HTERT RPE-1 (cell line): ENCODE measurements around the gene PSMA1.
"Not testable (repeated sequence)": the region's sequence is repeated elsewhere in the genome, so short reads cannot be mapped to it uniquely, and the experiment has no call there.

Source experiments
- in situ Hi-C: fragments of 300-500 bp; cut with MboI; formaldehyde crosslinking; loops from 4 replicates; pipeline ENCODE4 v1.14.3; 2020; ENCODE audit warnings: low sequenced_read_pairs

Gene PSMA1

GRCh38 chr11:14535166-14535565 lies 15.0 kb upstream of the PSMA1 start:
- in situ Hi-C loops: not testable (repeated sequence)

- in situ Hi-C loops: no loop called here
Observed at GRCh38 chr11:14529951-14530350, 9.8 kb upstream of the PSMA1 start.

GRCh38 chr11:14529321-14529720 lies 9.1 kb upstream of the PSMA1 start:
- in situ Hi-C loops: no loop called here

GRCh38 chr11:14522801-14523200 lies 2.6 kb upstream of the PSMA1 start:
- in situ Hi-C loops: no loop called here

DNA sequence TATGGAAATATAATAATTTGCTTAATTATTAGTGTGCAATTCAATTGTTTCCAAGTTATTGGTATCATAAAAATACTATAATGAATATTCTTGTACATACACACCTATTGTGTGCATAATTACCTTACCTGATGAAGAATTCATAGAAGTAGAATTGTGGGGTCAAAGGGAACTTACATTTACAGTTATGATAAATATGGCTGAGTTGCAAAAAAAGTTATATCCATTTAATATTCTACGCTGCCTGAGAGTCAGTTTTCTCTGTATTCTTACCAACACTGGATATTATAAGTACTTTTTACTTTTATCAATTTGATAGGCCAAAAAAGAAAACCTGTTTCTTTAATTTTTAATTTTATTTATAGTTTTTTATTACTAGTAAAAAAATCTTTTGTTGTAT lies 2.1 kb upstream of the PSMA1 start:
- in situ Hi-C loops: no loop called here

DNA sequence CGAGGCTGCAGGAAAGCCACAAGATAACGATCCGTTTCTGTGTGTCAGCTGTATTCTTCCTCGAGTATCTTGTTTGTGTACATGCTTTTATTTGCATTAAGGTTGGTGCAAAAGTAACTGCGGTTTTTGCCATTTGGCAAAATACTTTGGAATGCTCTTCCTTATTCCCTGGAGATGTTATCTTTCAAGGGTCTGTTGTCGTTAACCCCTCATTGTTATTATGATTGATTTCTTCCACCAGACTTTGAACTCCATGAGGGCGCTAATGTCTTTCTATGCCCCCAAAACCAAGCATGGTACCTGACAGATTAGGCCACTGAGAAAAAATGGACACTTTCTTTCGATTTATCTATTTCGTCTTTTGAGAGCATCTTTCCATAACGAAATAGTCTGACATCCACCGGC lies 563 bp upstream of the PSMA1 start:
- in situ Hi-C loops: no loop called here

GRCh38 chr11:14519597-14519916 lies 629 bp downstream of the PSMA1 start:
- in situ Hi-C loops: no loop called here

DNA sequence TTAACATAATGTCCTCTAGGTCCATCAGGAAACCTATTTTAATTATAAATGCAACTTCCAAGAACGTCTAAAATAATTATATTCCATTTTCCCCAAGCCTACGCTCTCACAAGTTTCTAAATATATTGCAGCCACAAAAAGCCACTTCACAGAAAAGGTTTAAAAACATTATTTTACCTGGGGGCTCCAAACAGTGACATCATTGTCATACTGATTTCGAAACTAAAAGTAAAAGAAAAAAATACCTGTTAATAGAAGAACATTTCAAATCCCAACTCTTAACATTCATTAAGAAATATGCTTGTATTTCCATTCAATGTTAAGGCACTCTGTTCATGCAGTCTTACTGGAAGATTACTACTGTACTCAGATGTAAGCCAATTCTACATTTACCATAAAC lies 1.4 kb downstream of the PSMA1 start:
- in situ Hi-C loops: no loop called here

DNA sequence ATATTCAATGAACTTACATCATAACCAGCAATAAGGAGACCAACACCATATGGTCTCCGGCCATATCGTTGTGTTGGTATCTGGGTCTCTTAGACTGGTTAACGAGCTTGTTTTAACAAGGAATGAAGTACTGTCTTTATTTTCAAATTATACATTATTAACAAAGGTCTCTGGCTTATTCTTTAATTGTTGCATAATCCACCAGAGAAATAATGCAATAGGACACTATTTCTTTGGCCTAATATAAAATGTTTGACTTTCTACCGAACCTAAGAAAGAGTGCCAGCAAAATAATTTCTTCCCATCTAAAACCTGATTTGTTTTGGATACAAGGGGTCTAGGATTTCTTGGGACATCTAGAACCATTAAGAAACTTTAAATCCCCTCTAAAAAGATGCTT lies 6.4 kb downstream of the PSMA1 start:
- in situ Hi-C loops: no loop called here

- in situ Hi-C loops: no loop called here
Observed at GRCh38 chr11:14506532-14506931, 13.7 kb downstream of the PSMA1 start.

GRCh38 chr11:14503023-14503422 lies 17.2 kb downstream of the PSMA1 start:
- in situ Hi-C loops: no loop called here

GRCh38 chr11:14502039-14502438 lies 18.1 kb downstream of the PSMA1 start:
- in situ Hi-C loops: no loop called here

DNA sequence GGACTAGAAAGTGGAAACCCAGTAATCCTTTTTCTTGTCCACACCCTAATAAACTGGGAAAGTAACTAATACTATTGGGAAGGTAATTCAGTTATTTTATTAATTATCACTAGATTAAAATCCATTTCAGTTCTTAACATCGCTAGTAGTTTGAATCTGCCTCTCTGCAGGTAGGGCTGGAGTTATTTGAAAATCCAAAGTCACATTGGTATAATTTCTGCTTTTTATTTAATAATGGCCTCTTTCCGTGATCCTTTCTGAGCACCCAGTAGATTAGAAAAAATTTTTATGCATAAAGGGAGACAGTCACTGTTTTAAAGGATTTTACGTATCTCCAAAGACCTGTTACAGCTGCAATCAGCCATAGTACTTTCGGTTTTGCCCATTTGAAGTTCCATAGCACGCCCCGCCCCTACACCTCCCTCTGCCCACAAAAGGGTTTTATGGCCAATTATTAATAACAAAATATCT lies 20.0 kb downstream of the PSMA1 start:
- in situ Hi-C loops: no loop called here

GRCh38 chr11:14499560-14500180 lies 20.5 kb downstream of the PSMA1 start, which contains the start of gene COPB1:
TSS of gene COPB1 (minus strand) at chr11:14499811. CDS start at chr11:14498928, 883 bp downstream.
- in situ Hi-C loops: no loop called here

DNA sequence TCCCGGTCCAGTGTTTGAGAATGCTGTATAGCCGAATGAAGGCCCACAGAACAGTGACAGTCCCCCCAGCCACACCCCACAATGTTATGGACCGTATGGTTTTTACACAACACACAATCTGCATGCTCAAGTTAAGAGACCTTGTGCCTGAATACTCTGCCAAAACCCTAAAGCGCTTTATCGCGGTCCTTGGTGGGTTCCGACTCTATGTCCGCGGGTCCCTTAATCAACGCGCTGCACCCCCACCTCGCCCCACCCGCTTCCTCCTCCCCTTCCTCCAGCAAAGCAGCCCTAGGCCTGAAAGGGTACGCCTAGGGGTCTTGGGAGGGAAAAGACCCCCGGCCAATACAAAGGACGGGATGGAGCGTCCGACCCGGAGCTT lies 21.0 kb downstream of the PSMA1 start:
- in situ Hi-C loops: no loop called here

DNA sequence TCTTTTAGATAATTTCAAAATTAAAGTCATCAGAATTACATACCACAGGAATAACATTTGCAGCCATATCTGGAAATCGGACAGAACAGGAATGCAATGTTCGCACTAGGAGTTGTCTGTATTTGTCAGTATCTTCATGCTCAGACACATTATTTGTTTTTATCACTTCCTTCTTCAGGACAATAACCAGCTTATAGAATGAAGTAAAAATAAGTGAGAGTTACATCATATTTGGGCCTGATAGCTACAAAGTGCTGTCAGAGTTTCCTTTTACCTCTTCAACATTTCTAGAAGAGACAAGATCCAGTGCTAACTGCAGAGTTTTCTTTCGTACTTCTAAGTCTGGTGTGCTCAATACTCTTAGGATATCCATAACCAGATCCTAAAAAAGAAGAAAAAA lies 39.5 kb downstream of the PSMA1 start:
- in situ Hi-C loops: no loop called here

- in situ Hi-C loops: no loop called here
Observed at GRCh38 chr11:14471127-14471526, 49.1 kb downstream of the PSMA1 start.

- in situ Hi-C loops: no loop called here
Observed at GRCh38 chr11:14463623-14464022, 56.6 kb downstream of the PSMA1 start.

DNA sequence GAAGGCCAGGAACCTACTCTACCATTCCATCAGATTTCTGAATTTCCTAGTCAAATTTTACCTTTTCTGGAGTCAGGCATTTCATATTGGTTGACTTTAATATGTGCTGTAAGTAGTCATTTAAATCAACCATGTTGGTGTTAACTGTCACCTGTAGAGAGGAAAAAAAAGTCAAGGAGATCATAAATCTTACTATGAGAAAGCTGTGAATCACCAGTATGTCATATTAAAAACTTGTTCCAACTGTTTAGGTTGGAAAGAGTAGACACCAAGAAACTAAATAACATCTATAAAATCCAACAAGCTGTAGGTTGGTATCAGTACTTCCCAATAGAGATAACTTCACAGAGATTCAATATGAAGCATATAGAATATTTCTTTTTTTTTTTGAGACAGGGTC lies 60.0 kb downstream of the PSMA1 start:
- in situ Hi-C loops: no loop called here

- in situ Hi-C loops: no loop called here
Observed at GRCh38 chr11:14458377-14458776, 61.8 kb downstream of the PSMA1 start.

- in situ Hi-C loops: no loop called here
Observed at GRCh38 chr11:14455648-14456430, 64.3 kb downstream of the PSMA1 start.
